COLO668 (cell line): ENCODE results near the gene UPK1A.
"Not testable (repeated sequence)": the region's sequence is repeated elsewhere in the genome, so short reads cannot be mapped to it uniquely, and the experiment has no call there.

Experiments used
- DNase-seq: peaks from one replicate; lab custom pipeline; 2025; ENCODE audit not compliant: unreplicated experiment; lab: John Stamatoyannopoulos, UW

Gene UPK1A

GRCh38 chr19:35716801-35717664 lies 50.7 kb downstream of the UPK1A start:
- peak; percentile 87 for DNase-seq

DNA sequence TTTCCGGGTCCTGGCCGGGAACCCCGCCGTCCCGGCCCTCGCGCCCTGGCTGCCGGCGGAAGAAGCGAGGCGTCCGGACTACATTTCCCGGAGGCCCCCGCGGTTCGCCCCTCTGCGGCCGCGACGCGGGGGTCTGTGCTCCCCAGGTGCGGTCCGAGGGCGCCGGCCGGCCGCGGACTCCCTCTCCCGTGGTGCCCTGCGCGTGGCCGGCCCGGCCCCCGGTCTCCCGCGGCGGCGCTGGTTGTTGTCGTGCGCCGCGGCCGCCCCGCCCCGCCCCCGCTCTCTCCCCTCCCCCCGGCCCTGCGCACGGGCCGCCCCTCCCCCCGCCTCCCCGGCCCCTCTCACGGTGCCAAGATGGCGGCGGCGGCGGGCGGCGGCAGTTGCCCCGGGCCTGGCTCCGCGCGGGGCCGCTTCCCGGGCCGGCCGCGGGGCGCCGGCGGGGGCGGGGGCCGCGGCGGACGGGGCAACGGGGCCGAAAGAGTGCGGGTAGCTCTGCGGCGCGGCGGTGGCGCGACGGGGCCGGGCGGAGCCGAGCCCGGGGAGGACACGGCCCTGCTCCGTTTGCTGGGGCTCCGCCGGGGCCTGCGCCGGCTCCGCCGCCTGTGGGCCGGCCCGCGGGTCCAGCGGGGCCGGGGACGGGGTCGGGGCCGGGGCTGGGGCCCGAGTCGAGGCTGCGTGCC lies 51.5 kb downstream of the UPK1A start, which contains the start of gene KMT2B:
TSS of gene KMT2B (plus strand) at position 339 of the 680 bp plus-strand sequence. CDS start at position 355, 16 bp downstream.
- DNase-seq: peak; percentile 97

- peak; percentile 33 for DNase-seq
Observed at GRCh38 chr19:35718345-35719041, 52.2 kb downstream of the UPK1A start.

DNA sequence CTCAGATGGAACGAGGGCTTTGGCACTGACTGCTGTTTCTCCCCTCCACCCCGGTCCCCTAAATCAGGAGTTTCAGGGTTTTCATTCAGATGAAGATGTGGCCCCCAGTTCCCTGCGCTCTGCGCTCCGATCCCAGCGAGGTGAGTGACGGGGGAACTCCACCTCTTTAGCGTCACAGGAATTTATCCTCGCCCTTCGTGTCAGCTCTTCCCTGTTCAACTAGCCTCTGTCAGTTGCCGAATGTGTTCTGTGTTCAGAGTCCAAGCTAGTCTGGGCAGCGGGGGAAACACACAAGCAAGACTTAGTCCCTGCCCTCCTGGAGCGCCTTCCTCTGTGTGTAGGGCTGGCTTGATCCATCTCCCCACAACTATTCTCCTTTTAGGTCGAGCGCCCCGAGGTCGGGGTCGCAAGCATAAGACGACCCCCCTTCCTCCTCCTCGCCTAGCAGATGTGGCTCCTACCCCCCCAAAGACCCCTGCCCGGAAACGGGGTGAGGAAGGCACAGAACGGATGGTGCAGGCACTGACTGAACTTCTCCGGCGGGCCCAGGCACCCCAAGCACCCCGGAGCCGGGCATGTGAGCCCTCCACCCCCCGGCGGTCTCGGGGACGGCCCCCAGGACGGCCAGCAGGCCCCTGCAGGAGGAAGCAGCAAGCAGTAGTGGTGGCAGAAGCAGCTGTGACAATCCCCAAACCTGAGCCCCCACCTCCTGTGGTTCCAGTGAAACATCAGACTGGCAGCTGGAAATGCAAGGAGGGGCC lies 53.3 kb downstream of the UPK1A start:
- DNase-seq: no peak

GRCh38 chr19:35720163-35720524 lies 53.8 kb downstream of the UPK1A start:
- DNase-seq: no peak

- DNase-seq: no peak
Observed at GRCh38 chr19:35720648-35721047, 54.3 kb downstream of the UPK1A start.

- no peak for DNase-seq
Observed at GRCh38 chr19:35721374-35721773, 55.1 kb downstream of the UPK1A start.

- no peak for DNase-seq
Observed at GRCh38 chr19:35722461-35722860, 56.1 kb downstream of the UPK1A start.

- no peak for DNase-seq
Observed at GRCh38 chr19:35722897-35723296, 56.6 kb downstream of the UPK1A start.

DNA sequence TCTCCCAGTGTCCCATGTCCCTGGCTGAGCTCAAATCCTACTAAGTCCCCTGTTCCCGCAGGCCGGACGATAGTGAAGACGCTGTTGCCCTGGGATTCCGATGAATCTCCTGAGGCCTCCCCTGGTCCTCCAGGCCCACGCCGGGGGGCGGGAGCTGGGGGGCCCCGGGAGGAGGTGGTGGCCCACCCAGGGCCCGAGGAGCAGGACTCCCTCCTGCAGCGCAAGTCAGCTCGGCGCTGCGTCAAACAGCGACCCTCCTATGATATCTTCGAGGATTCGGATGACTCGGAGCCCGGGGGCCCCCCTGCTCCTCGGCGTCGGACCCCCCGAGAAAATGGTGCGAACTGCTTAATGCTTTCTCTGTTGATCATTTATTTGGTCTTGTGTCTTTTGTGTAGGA lies 57.4 kb downstream of the UPK1A start:
- DNase-seq: no peak

GRCh38 chr19:35724132-35724531 lies 57.8 kb downstream of the UPK1A start:
- DNase-seq: not testable (repeated sequence)

DNA sequence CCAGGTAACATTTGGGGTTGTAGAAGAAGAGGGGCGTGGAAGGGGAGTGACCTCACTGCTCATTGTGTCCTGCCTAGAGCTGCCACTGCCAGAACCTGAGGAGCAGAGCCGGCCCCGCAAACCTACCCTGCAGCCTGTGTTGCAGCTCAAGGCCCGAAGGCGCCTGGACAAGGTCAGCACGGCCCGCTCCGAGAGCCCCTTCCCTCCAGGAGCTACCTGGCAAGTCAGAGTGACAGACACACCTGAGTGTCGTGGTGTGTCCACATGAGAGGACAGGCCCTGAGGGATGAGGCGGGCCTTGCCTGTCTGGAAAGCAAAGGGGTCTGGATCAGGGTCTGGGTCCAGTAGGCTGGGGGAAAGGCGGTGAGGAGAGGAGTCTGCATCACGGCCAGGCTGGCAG lies 58.2 kb downstream of the UPK1A start:
- DNase-seq: no peak

DNA sequence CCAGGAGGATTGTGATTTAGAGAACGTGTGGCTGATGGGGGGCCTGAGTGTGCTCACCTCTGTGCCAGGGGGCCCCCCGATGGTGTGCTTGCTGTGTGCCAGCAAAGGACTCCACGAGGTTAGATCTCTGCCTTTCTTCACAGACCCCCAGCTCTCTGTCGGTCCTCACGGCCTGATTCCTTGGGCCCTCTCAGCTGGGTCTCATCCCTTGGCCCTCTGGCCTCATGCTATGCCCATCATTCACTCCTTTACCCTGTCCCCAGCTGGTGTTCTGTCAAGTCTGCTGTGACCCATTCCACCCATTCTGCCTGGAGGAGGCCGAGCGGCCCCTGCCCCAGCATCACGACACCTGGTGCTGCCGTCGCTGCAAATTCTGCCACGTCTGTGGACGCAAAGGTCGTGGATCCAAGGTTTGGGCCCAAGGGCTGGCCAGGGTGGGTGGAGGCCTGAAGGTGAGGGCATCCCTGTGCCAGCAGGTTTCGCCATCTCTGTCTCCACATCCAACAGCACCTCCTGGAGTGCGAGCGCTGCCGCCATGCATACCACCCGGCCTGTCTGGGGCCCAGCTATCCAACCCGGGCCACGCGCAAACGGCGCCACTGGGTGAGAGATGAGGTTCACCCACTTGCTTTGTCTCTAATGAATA lies 59.0 kb downstream of the UPK1A start:
- DNase-seq: no peak

DNA sequence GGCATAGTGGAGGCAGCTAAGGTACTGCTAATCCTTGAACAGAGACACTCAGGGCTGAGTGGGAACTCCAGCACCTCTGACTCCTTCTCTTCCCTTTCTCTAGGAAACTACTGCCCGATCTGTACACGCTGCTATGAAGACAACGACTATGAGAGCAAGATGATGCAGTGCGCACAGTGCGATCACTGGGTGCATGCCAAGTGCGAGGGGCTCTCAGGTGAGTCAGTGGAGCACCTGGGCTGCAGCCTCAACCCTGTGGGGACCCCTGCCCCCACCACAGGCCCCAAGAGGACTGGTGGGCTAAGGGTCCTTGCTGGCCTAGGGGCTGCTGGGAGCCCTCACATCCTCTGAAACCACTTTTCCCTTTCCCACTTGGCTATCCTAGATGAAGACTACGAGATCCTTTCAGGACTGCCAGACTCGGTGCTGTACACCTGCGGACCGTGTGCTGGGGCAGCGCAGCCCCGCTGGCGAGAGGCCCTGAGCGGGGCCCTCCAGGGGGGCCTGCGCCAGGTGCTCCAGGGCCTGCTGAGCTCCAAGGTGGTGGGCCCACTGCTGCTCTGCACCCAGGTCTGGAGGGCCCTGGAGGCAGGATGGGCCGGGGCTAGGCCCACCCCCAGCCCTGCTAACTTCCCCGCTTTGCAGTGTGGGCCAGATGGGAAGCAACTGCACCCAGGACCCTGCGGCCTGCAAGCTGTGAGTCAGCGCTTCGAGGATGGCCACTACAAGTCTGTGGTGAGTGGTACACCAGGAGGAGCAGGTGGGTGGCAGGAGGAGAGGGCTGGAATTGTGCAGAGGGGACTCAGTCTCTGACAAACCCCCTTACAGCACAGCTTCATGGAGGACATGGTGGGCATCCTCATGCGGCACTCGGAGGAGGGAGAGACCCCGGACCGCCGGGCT lies 61.0 kb downstream of the UPK1A start:
- DNase-seq: no peak
